Fibroblast of villous mesenchyme (primary cell): ENCODE results near the gene KRTAP2-1. TPM values are rescaled to one million over a fixed set of nuclear protein-coding genes. Genes with fewer than 3 reads are reported as not detected.

Experiments used
- DNase-seq: peaks from one replicate; pipeline ENCODE4 v3.0.0-alpha.2; 2010; ENCODE audit warnings: low read depth
- H3K4me3 ChIP-seq: 2 replicates; pipeline ENCODE4 v1.5.1; 2011; ENCODE audit warnings: low read depth, mild to moderate bottlenecking, low read length
- small RNA-seq: library from RNA; depleted of rRNA; stranded (forward); fragments of <200 nt; gene quantifications from one replicate; pipeline ENCODE3, GENCODE V24; 2012
- total RNA-seq: library from RNA; depleted of rRNA; stranded (reverse); fragments of >200 nt; gene quantifications from 2 replicates; pipeline ENCODE4 v1.2.3, GENCODE V29; 2012
- TF ChIP-seq, protein P1 (sequence below): IDR thresholded peaks from 2 replicates; pipeline ENCODE4 v1.5.1; 2012; ENCODE audit warnings: low read depth, mild to moderate bottlenecking, low read length; ENCODE audit not compliant: insufficient read depth

KRTAP2-1 gene
- total RNA-seq, 1 donor = not detected

DNA sequence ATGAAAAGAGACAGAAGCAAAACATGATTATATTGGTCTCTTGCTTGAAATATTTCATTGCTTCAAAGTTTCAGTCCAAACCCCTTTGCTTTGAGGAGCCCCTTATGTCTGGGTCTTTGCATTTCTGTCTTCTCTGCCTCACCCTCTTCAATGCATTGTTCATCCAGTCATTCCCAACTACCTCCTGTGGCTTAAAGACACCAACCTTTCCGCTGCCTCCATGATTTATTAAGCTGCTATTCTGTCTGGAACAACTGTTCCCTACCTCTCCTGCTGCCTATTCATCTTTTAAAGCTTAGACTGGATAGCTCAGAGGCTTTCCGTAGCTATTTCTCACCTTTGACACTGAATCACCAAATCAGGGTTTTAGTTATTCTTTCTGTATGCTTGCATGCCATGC, 49.8 kb downstream of the KRTAP2-1 start:
- H3K4me3 ChIP-seq = no peak overlapping the region
- TF ChIP-seq, protein P1, sequence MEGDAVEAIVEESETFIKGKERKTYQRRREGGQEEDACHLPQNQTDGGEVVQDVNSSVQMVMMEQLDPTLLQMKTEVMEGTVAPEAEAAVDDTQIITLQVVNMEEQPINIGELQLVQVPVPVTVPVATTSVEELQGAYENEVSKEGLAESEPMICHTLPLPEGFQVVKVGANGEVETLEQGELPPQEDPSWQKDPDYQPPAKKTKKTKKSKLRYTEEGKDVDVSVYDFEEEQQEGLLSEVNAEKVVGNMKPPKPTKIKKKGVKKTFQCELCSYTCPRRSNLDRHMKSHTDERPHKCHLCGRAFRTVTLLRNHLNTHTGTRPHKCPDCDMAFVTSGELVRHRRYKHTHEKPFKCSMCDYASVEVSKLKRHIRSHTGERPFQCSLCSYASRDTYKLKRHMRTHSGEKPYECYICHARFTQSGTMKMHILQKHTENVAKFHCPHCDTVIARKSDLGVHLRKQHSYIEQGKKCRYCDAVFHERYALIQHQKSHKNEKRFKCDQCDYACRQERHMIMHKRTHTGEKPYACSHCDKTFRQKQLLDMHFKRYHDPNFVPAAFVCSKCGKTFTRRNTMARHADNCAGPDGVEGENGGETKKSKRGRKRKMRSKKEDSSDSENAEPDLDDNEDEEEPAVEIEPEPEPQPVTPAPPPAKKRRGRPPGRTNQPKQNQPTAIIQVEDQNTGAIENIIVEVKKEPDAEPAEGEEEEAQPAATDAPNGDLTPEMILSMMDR = no peak
- no peak for DNase-seq

DNA sequence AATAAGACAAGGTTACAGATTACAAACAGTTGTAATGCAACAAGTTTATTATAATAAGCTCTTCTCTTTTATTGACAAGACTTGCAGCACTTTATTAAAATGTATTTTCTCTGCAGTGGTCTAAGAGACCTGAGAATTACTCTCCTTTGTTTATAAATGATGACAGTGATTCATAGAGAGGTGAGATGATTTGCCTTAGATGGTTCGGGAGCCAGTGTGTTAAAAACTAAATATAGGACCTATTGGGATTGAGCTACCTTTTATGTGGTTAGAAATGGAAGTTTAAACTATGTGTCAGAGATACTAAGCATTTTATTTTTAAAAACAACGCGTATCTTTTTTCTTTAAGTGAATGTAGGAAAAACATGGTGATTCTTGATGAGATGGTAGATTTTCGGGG, 50.3 kb downstream of the KRTAP2-1 start:
- no peak overlapping the region for H3K4me3 ChIP-seq
- DNase-seq = no peak
- TF ChIP-seq, protein P1 = no peak

Small RNA genes lying within 50 kb of the gene (small RNA-seq; reads per million reads assigned to genes)
- gene KRTAP3-4P = not detected

Other genes with a start within 250 kb of the KRTAP2-1 start
- gene KRT28, start 247.4 kb downstream of the KRTAP2-1 start, total RNA-seq = not detected in 2 replicates
- gene KRT10, start 224.7 kb downstream of the KRTAP2-1 start, total RNA-seq = 3.0 and 3.2 TPM in 2 replicates
- not detected in 2 replicates for gene KRT12, start 180.1 kb downstream of the KRTAP2-1 start, total RNA-seq
- gene KRT20, start 162.1 kb downstream of the KRTAP2-1 start, total RNA-seq = not detected in 2 replicates
- under 0.01 and 1.7 TPM in 2 replicates for gene KRT23, start 109.7 kb downstream of the KRTAP2-1 start, total RNA-seq
- gene KRT39, start 80.4 kb downstream of the KRTAP2-1 start, total RNA-seq = not detected in 2 replicates
- not detected in 2 replicates for gene KRT40, start 63.0 kb downstream of the KRTAP2-1 start, total RNA-seq
- gene KRTAP3-3, start 53.2 kb downstream of the KRTAP2-1 start, total RNA-seq = not detected in 2 replicates
- gene KRTAP3-2, start 47.4 kb downstream of the KRTAP2-1 start, total RNA-seq = not detected in 2 replicates
- not detected in 2 replicates for gene KRTAP3-1, start 38.2 kb downstream of the KRTAP2-1 start, total RNA-seq
- gene KRTAP1-5, start 20.1 kb downstream of the KRTAP2-1 start, total RNA-seq = 11.0 and 16.4 TPM in 2 replicates
- not detected in 2 replicates for gene KRTAP1-4, start 17.1 kb downstream of the KRTAP2-1 start, total RNA-seq
- gene KRTAP1-3, start 12.4 kb downstream of the KRTAP2-1 start, total RNA-seq = not detected in 2 replicates
- gene KRTAP1-1, start 5.9 kb downstream of the KRTAP2-1 start, total RNA-seq = not detected in 2 replicates
- not detected in 2 replicates for gene KRTAP2-2, start 7.9 kb upstream of the KRTAP2-1 start, total RNA-seq
- 0.32 TPM in 1 of 2 replicates, not detected in the other for gene KRTAP2-3, start 12.8 kb upstream of the KRTAP2-1 start, total RNA-seq
- gene KRTAP2-4, start 18.6 kb upstream of the KRTAP2-1 start, total RNA-seq = not detected in 2 replicates
- gene KRTAP4-7, start 36.8 kb upstream of the KRTAP2-1 start, total RNA-seq = not detected in 2 replicates
- not detected in 2 replicates for gene KRTAP4-8, start 50.8 kb upstream of the KRTAP2-1 start, total RNA-seq
- gene KRTAP4-16, start 54.9 kb upstream of the KRTAP2-1 start, total RNA-seq = not detected in 2 replicates
- gene KRTAP4-9, start 58.1 kb upstream of the KRTAP2-1 start, total RNA-seq = not detected in 2 replicates
- gene KRTAP4-11, start 71.1 kb upstream of the KRTAP2-1 start, total RNA-seq = not detected in 2 replicates
- not detected in 2 replicates for gene KRTAP4-12, start 76.9 kb upstream of the KRTAP2-1 start, total RNA-seq
- not detected in 2 replicates for gene KRTAP4-6, start 93.2 kb upstream of the KRTAP2-1 start, total RNA-seq
- not detected in 2 replicates for gene KRTAP4-5, start 102.5 kb upstream of the KRTAP2-1 start, total RNA-seq
- gene KRTAP4-4, start 113.4 kb upstream of the KRTAP2-1 start, total RNA-seq = not detected in 2 replicates
- gene KRTAP4-3, start 120.9 kb upstream of the KRTAP2-1 start, total RNA-seq = not detected in 2 replicates
- not detected in 2 replicates for gene KRTAP4-2, start 130.9 kb upstream of the KRTAP2-1 start, total RNA-seq
- gene KRTAP4-1, start 137.6 kb upstream of the KRTAP2-1 start, total RNA-seq = not detected in 2 replicates
- gene KRTAP9-1, start 142.6 kb upstream of the KRTAP2-1 start, total RNA-seq = not detected in 2 replicates
- gene KRTAP9-2, start 179.3 kb upstream of the KRTAP2-1 start, total RNA-seq = not detected in 2 replicates
- gene KRTAP9-3, start 185.1 kb upstream of the KRTAP2-1 start, total RNA-seq = not detected in 2 replicates
- gene KRTAP9-8, start 190.7 kb upstream of the KRTAP2-1 start, total RNA-seq = not detected in 2 replicates
- not detected in 2 replicates for gene KRTAP9-4, start 202.4 kb upstream of the KRTAP2-1 start, total RNA-seq
- gene KRTAP9-9, start 208.1 kb upstream of the KRTAP2-1 start, total RNA-seq = not detected in 2 replicates
- gene KRTAP9-6, start 218.1 kb upstream of the KRTAP2-1 start, total RNA-seq = not detected in 2 replicates
- gene KRTAP9-7, start 228.4 kb upstream of the KRTAP2-1 start, total RNA-seq = not detected in 2 replicates